Smooth muscle cell (in vitro differentiated cells): ENCODE data around the gene SPPL3. TPM values are rescaled to one million over a fixed set of nuclear protein-coding genes. Genes with fewer than 3 reads are reported as not detected.

Experiments used
- DNase-seq: peaks from one replicate; lab custom pipeline; 2025; ENCODE audit not compliant: unreplicated experiment; lab: John Stamatoyannopoulos, UW
- H2AFZ ChIP-seq: fragments of 200-600 bp; sonication (generic); 2 replicates; pipeline ENCODE4 v1.6.0; 2016; ENCODE audit warnings: antibody characterized with exemption, low read depth, mild to moderate bottlenecking
- H3F3A ChIP-seq: fragments of 200-600 bp; sonication (generic); 2 replicates; pipeline ENCODE4 v1.6.0; 2017; ENCODE audit warnings: antibody characterized with exemption, low read depth
- H3K27ac ChIP-seq: fragments of 200-600 bp; sonication (generic); 2 replicates; pipeline ENCODE4 v1.5.1; 2016; ENCODE audit warnings: low read depth, mild to moderate bottlenecking
- H3K27me3 ChIP-seq: fragments of 200-600 bp; sonication (generic); 2 replicates; pipeline ENCODE4 v1.6.1; 2016; ENCODE audit warnings: low read depth, mild to moderate bottlenecking
- H3K36me3 ChIP-seq: fragments of 200-600 bp; sonication (generic); 2 replicates; pipeline ENCODE4 v1.5.1; 2016; ENCODE audit warnings: low read depth
- H3K4me1 ChIP-seq: fragments of 200-600 bp; sonication (generic); 2 replicates; pipeline ENCODE4 v1.5.1; 2016; ENCODE audit warnings: low read depth
- H3K4me2 ChIP-seq: fragments of 200-600 bp; sonication (generic); 2 replicates; pipeline ENCODE4 v1.6.0; 2016; ENCODE audit warnings: mild to moderate bottlenecking
- H3K4me3 ChIP-seq: fragments of 200-600 bp; sonication (generic); 2 replicates; pipeline ENCODE4 v1.5.1; 2016; ENCODE audit warnings: mild to moderate bottlenecking
- H3K79me2 ChIP-seq: fragments of 200-600 bp; sonication (generic); 2 replicates; pipeline ENCODE4 v1.6.0; 2016; ENCODE audit warnings: low read depth, mild to moderate bottlenecking
- H3K9ac ChIP-seq: fragments of 200-600 bp; sonication (generic); 2 replicates; pipeline ENCODE4 v1.6.0; 2016; ENCODE audit warnings: low read depth
- H3K9me3 ChIP-seq: fragments of 200-600 bp; sonication (generic); replicated peaks from 2 replicates; pipeline ENCODE4 v1.5.1; 2016; ENCODE audit warnings: low read depth
- H4K20me1 ChIP-seq: fragments of 200-600 bp; sonication (generic); 2 replicates; pipeline ENCODE4 v1.6.0; 2016; ENCODE audit warnings: low read depth
- WGBS: methylation state at CpG from one replicate; pipeline ENCODE4 v1.1.7; 2016; ENCODE audit warnings: low lambda C conversion rate; 5-methylcytosine and 5-hydroxymethylcytosine counted together
- polyA plus RNA-seq: library from polyadenylated mRNA; unstranded; fragments of >200 nt; fragmentation: Nextera tagmentation; extraction: Ambion mirVana; gene quantifications from 2 replicates; pipeline ENCODE4 v1.2.1, GENCODE V29; 2016
- total RNA-seq: library from RNA; depleted of rRNA; stranded (reverse); fragments of >200 nt; gene quantifications from 2 replicates; pipeline ENCODE4 v1.2.3, GENCODE V29; 2014
- TF ChIP-seq, protein P1 (sequence below): fragments of 200-600 bp; sonication (generic); IDR thresholded peaks from 2 replicates; pipeline ENCODE4 v1.5.1; 2017; ENCODE audit warnings: borderline replicate concordance, mild to moderate bottlenecking, antibody characterized with exemption; ENCODE audit not compliant: insufficient read depth, poor library complexity, severe bottlenecking

SPPL3 gene
- total and polyA plus RNA-seq, 2 experiments from 2014 or later = 22.5 to 27.0 TPM

DNA sequence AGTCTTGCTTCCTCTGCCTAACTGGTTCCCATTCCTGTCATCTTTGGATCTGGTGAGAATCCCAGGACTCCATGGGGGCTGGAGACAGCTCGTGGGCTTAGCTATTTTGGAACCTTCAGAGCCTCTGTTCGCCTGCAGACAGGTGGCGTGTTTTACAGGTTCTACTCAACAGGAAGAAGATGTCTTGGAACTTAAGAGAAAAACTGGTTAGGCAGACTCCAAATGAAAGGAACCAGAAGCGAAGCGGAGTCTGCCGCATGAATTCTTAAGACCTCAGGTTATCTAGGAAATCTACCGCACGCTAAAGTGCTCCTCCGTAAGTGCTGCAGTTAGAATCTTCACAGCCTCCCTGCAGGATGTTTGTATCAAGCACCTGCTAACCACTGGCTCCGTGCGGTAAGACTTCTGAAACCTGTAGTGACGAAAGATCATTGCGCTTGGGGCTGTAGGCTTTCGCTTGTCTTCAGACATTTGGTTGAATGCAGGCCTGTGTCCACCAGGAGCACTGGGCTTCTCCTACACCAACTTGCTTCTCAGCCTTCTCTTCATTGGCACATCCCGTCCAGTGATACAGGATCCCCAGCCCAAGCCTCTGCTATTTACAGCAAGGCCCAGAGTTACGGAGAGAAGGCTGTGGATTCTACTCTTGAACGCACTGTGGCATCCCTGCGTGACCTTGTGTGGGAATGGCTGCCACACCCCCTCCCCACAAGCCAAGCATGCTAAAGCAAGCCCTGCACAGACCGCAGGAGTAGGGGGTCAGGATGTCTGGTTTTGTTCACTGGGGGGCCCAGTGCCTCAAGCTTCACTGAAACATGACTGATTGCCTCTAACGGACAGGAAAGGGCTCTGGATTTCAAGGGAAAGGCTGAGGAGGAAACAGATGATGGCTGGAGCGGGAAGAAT is 143.6 kb downstream of the SPPL3 start:
- WGBS = 70% methylated on average over 21 of the region's 21 CpGs
- no peak for DNase-seq
- Histone ChIP-seq H3K4me2 (peak overlapping the region; percentile 82), H3K4me1 (peaks cover 3% of the 10 kb centered on the region), H3K79me2 (no peaks in the 10 kb centered on the region), H3F3A (peaks cover 18% of the 10 kb centered on the region), H3K27ac (peak overlapping the region; percentile 97), H3K36me3 (no peaks in the 10 kb centered on the region), H4K20me1 (peaks cover 6% of the 10 kb centered on the region), H3K27me3 (no peaks in the 10 kb centered on the region), H2AFZ (no peak overlapping the region), H3K4me3 (no peak overlapping the region), H3K9me3 (no peaks in the 10 kb centered on the region), H3K9ac (peak overlapping the region; percentile 80)
- TF ChIP-seq, protein P1, sequence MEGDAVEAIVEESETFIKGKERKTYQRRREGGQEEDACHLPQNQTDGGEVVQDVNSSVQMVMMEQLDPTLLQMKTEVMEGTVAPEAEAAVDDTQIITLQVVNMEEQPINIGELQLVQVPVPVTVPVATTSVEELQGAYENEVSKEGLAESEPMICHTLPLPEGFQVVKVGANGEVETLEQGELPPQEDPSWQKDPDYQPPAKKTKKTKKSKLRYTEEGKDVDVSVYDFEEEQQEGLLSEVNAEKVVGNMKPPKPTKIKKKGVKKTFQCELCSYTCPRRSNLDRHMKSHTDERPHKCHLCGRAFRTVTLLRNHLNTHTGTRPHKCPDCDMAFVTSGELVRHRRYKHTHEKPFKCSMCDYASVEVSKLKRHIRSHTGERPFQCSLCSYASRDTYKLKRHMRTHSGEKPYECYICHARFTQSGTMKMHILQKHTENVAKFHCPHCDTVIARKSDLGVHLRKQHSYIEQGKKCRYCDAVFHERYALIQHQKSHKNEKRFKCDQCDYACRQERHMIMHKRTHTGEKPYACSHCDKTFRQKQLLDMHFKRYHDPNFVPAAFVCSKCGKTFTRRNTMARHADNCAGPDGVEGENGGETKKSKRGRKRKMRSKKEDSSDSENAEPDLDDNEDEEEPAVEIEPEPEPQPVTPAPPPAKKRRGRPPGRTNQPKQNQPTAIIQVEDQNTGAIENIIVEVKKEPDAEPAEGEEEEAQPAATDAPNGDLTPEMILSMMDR = peak; percentile 3

DNA sequence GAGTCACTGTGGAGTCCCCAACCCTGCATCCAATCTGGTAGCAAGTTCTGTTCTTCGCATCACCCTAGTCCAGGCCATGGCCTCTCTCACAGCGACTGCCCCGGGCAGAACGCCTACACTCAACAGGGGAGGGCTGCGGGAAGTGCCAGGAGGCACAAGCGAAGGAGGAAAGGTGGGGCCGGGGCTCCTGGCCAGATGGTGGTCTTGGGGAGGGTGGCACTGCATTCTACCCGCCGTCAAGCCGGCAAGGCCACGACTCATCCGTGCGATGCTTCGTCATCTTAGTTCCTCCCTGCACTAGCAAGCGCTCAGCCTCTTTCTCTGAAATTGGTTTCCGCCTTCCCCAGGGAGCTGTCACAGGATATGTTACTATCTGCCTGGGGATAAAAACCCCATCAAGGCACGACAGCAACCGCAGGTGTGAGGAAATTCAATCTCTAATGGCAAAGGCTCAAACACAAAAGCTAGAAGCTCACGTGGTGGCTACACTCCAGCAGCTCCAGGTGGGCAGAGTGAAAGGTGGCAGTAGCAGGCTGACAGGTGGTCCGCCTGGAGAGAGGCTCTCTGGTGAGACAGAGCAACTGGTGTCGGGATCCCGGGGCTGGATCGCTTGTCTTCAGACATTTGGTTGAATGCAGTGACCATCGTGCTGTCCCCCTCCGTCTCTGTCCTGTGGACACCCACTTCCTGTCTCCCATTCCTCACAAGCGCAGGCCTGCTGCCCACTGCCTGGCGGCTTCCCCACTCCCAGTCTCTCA is 144.4 kb downstream of the SPPL3 start:
- Histone ChIP-seq H4K20me1 (peaks cover 6% of the 10 kb centered on the region), H3K27me3 (no peaks in the 10 kb centered on the region), H3K9ac (no peak overlapping the region), H3K27ac (peak overlapping the region; percentile 97), H3K36me3 (no peaks in the 10 kb centered on the region), H3K4me2 (no peak overlapping the region), H3K79me2 (no peaks in the 10 kb centered on the region), H3K4me3 (no peak overlapping the region), H3F3A (peaks cover 18% of the 10 kb centered on the region), H2AFZ (no peak overlapping the region), H3K9me3 (no peaks in the 10 kb centered on the region), H3K4me1 (peaks cover 3% of the 10 kb centered on the region)
- TF ChIP-seq, protein P1 = no peak
- WGBS = 86% methylated on average over 26 of the region's 27 CpGs
- no peak for DNase-seq

DNA sequence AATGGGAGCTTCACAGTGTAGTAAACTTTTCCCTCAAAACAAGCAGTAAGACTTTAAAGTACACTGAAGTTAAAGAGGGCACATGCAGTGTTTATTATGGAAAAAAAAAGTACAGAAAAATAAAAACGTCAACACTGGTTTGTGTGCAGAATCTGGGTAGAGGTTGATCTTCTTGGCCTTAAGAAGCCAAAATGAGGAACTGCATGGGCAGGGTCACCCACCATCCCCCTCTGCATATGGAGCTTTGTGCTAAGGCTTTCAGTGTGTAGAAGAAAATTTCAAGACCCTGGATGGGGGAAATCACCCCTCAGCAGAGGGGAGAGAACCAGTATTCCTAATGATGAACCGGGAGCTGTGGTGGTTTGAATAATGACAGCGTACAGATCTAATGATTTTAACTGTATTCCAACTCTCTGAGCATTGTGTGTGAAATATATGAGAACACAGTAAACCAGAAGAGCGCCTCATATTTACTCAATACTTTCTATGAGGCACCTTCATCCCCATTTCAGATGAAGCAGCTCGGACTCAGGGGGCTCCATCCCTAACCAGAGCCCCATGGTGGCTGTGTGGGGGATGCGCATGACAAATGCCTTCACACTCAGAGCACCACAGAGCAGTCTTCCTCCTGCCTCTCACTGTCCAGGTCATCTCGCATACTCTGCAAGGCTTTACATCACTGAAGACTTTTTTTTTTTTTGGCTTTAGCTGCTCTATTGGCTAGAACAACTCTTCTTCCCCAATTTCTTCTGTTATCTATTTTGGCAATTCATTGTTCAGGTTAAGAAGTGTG is 145.2 kb downstream of the SPPL3 start:
- TF ChIP-seq, protein P1 = no peak
- H3K27me3 ChIP-seq = no peaks in the 10 kb centered on the region
- H3F3A ChIP-seq = peaks cover 18% of the 10 kb centered on the region
- H3K36me3 ChIP-seq = no peaks in the 10 kb centered on the region
- peaks cover 3% of the 10 kb centered on the region for H3K4me1 ChIP-seq
- H2AFZ ChIP-seq = no peak overlapping the region
- WGBS = 88% methylated on average over 7 of the region's 7 CpGs
- H4K20me1 ChIP-seq = peaks cover 6% of the 10 kb centered on the region
- no peak overlapping the region for H3K4me3 ChIP-seq
- no peaks in the 10 kb centered on the region for H3K79me2 ChIP-seq
- H3K9ac ChIP-seq = no peak overlapping the region
- DNase-seq = no peak
- no peak overlapping the region for H3K4me2 ChIP-seq
- no peak overlapping the region for H3K27ac ChIP-seq
- H3K9me3 ChIP-seq = no peaks in the 10 kb centered on the region
